KMS-11 (cell line): Measurements from ENCODE around the gene RAB1A.

ENCODE experiments used
- H2AFZ ChIP-seq: fragments of 200-600 bp; sonication (generic); 2 replicates; pipeline ENCODE4 v1.6.1; 2016; ENCODE audit warnings: antibody characterized with exemption, mixed run types, low read depth
- H3K27ac ChIP-seq: fragments of 200-600 bp; sonication (generic); 2 replicates; pipeline ENCODE4 v1.6.1; 2016; ENCODE audit warnings: mild to moderate bottlenecking, mixed run types
- H3K27me3 ChIP-seq: fragments of 200-600 bp; sonication (generic); 2 replicates; pipeline ENCODE4 v1.6.1; 2017; ENCODE audit warnings: mild to moderate bottlenecking, low read depth, mixed run types, moderate library complexity; ENCODE audit not compliant: insufficient read depth
- H3K36me3 ChIP-seq: fragments of 200-600 bp; sonication (generic); 2 replicates; pipeline ENCODE4 v1.6.1; 2017; ENCODE audit warnings: mild to moderate bottlenecking, mixed run types; ENCODE audit not compliant: insufficient read depth
- H3K4me1 ChIP-seq: fragments of 200-600 bp; sonication (generic); 2 replicates; pipeline ENCODE4 v1.6.1; 2016; ENCODE audit warnings: mild to moderate bottlenecking, low read depth, mixed run types; ENCODE audit not compliant: poor library complexity, severe bottlenecking
- H3K4me2 ChIP-seq: fragments of 200-600 bp; sonication (generic); 2 replicates; pipeline ENCODE4 v1.7.0; 2016; ENCODE audit warnings: mild to moderate bottlenecking, mixed run types
- H3K4me3 ChIP-seq: fragments of 200-600 bp; sonication (generic); IDR thresholded peaks from 2 replicates; pipeline ENCODE4 v1.6.1; 2017; ENCODE audit warnings: low read depth, low read length, mixed read lengths; ENCODE audit not compliant: insufficient read depth
- H3K79me2 ChIP-seq: fragments of 200-600 bp; sonication (generic); 2 replicates; pipeline ENCODE4 v1.6.1; 2016; ENCODE audit warnings: low read depth, mixed run types; ENCODE audit not compliant: insufficient read depth
- H3K9ac ChIP-seq: fragments of 200-600 bp; sonication (generic); 2 replicates; pipeline ENCODE4 v1.6.1; 2016; ENCODE audit warnings: mild to moderate bottlenecking, mixed run types
- H4K20me1 ChIP-seq: fragments of 200-600 bp; sonication (generic); 2 replicates; pipeline ENCODE4 v1.6.1; 2016; ENCODE audit warnings: mild to moderate bottlenecking, mixed run types; ENCODE audit not compliant: insufficient read depth
- CTCF ChIP-seq: fragments of 200-600 bp; sonication (generic); conservative IDR thresholded peaks from 2 replicates; pipeline ENCODE4 v1.6.1; 2017; ENCODE audit warnings: low read depth, mild to moderate bottlenecking, antibody characterized with exemption, low read length, moderate library complexity, mixed read lengths

The RAB1A gene

GRCh38 chr2:65142515-65142914, 12.6 kb upstream of the RAB1A start:
- no peak overlapping the region for H3K27ac ChIP-seq
- H3K9ac ChIP-seq, result no peak overlapping the region
- TF ChIP-seq CTCF, result no peak; the same call in 1 of the 2 replicates
- H4K20me1 ChIP-seq, result no peaks in the 10 kb centered on the region
- no peak overlapping the region for H3K4me2 ChIP-seq
- H2AFZ ChIP-seq, result no peak overlapping the region
- no peaks in the 10 kb centered on the region for H3K36me3 ChIP-seq
- H3K79me2 ChIP-seq, result no peaks in the 10 kb centered on the region
- no peaks in the 10 kb centered on the region for H3K27me3 ChIP-seq
- H3K4me1 ChIP-seq, result no peaks in the 10 kb centered on the region
- H3K4me3 ChIP-seq, result no peak overlapping the region

GRCh38 chr2:65137197-65137775, 7.4 kb upstream of the RAB1A start:
- Histone ChIP-seq H3K4me1 (no peaks in the 10 kb centered on the region), H3K4me2 (no peak overlapping the region), H2AFZ (no peak overlapping the region), H3K36me3 (no peaks in the 10 kb centered on the region), H3K4me3 (no peak overlapping the region), H4K20me1 (no peaks in the 10 kb centered on the region), H3K79me2 (no peaks in the 10 kb centered on the region), H3K27ac (no peak overlapping the region), H3K27me3 (no peaks in the 10 kb centered on the region), H3K9ac (no peak overlapping the region)
- TF ChIP-seq CTCF, result no peak

- Histone ChIP-seq H3K9ac (no peak overlapping the region), H3K4me1 (peaks cover 2% of the 10 kb centered on the region), H4K20me1 (no peaks in the 10 kb centered on the region), H3K4me3 (no peak overlapping the region), H3K27ac (no peak overlapping the region), H3K27me3 (no peaks in the 10 kb centered on the region), H3K79me2 (no peaks in the 10 kb centered on the region), H2AFZ (no peak overlapping the region), H3K4me2 (no peak overlapping the region), H3K36me3 (no peaks in the 10 kb centered on the region)
- no peak for TF ChIP-seq CTCF
Observed at GRCh38 chr2:65136253-65136652, 6.3 kb upstream of the RAB1A start.

- Histone ChIP-seq H3K4me1 (peaks cover 8% of the 10 kb centered on the region), H2AFZ (no peak overlapping the region), H3K27me3 (no peaks in the 10 kb centered on the region), H4K20me1 (no peaks in the 10 kb centered on the region), H3K36me3 (no peaks in the 10 kb centered on the region), H3K79me2 (peaks cover 8% of the 10 kb centered on the region), H3K4me3 (no peak overlapping the region), H3K9ac (no peak overlapping the region), H3K27ac (no peak overlapping the region), H3K4me2 (no peak overlapping the region)
- TF ChIP-seq CTCF, result no peak
Observed at GRCh38 chr2:65134158-65134557, 4.3 kb upstream of the RAB1A start.
